Pancreas (tissue), 10 donors: ENCODE measurements around the gene TTC7B. TPM values are rescaled to one million over a fixed set of nuclear protein-coding genes. Genes with fewer than 3 reads are reported as not detected.

ENCODE experiments used
- ATAC-seq, 4 donors: fragments of 200-7000 bp; cut with Tn5 transposase; one replicate each; pipeline versions ENCODE4 v1.8.0 to v1.9.1; 2020; ENCODE audit warnings: mild to moderate bottlenecking in 4 of 4, moderate library complexity in 4 of 4
- DNase-seq, 6 donors: peaks; one replicate each; pipeline ENCODE4 v3.0.0-alpha.2; 2020
- FAIRE-seq: peaks from 2 replicates; lab custom pipeline; 2012; peaks lifted over from hg19 to GRCh38; lab: Jason Lieb, UNC
- H3K27ac ChIP-seq, 4 donors: fragments of 200-600 bp; sonication (generic); 1 replicate in 3 of 4; 2 replicates in 1 of 4; pipeline versions ENCODE4 v1.5.0 to v1.8.0; 2020
- H3K27me3 ChIP-seq, 4 donors: fragments of 200-600 bp; one replicate each; pipeline ENCODE4 v1.8.0; 2021
- H3K36me3 ChIP-seq, 3 donors: fragments of 200-600 bp; sonication (generic) in 1 of 3; one replicate each; pipeline versions ENCODE4 v1.5.0 to v1.8.0; 2020 to 2021
- H3K4me1 ChIP-seq, 3 donors: fragments of 200-600 bp; one replicate each; pipeline ENCODE4 v1.8.0; 2021
- H3K4me3 ChIP-seq, 4 donors: fragments of 200-600 bp; sonication (generic) in 2 of 4; one replicate each; pipeline versions ENCODE4 v1.5.0 to v1.8.0; 2020 to 2021
- H3K9me3 ChIP-seq, 4 donors: fragments of 200-600 bp; one replicate each; pipeline ENCODE4 v1.8.0; 2021
- WGBS, 2 donors: extraction: QIAGEN DNeasy Blood & Tissue Kit; methylation state at CpG; one replicate each; pipeline ENCODE4 v1.1.7; 2013; 5-methylcytosine and 5-hydroxymethylcytosine counted together
- intact Hi-C, 3 donors: fragments of 100-400 bp; cut with DNase I; formaldehyde crosslinking; loops; one replicate each; pipeline versions ENCODE4 v1.11.1 to v1.14.2; 2022
- polyA plus RNA-seq, 2 donors: library from polyadenylated mRNA; stranded (reverse); fragments of 200-250 nt; gene quantifications; one replicate each; pipeline ENCODE4 v1.2.3, GENCODE V29; 2013
- total RNA-seq, 6 donors: library from RNA; stranded (reverse); fragmentation: NEBNext Ultra II Directional in 4 of 6; extraction: Animal tissue kit (Norgen Biotek cat#: 25700) in 4 of 6; gene quantifications; one replicate each; pipeline versions ENCODE4 v1.2.1 to v1.2.4, GENCODE V29; 2021 to 2023
- TF ChIP-seq, protein P1 (sequence below), 4 donors: fragments of 200-600 bp; sonication (generic) in 3 of 4; IDR thresholded peaks; one replicate each; pipeline versions ENCODE4 v1.5.0 to v1.8.0; 2021; ENCODE audit warnings: antibody characterized with exemption in 4 of 4
- donor health status: healthy with polysubstance abuse.
- donor health status: DM: no; HTN: no; CAD: no; lungs with moderate emphysema.
- donor health status: DM: no; HTN: no; CAD: no.
- donor health status: control.
- donor health status: control.
- donor health status: Bipolar disorder and iron deficiency.
- donor health status: DM: yes; HTN: yes; CAD: no.
- donor health status: DM: no; HTN: no; CAD: no.
- donor health status: DM: no; HTN: no; CAD: no.
- donor health status: DM: yes; HTN: yes; CAD: no.

The TTC7B gene
- total and polyA plus RNA-seq, 8 donors = 8.9 to 39.6 (median 29.6) TPM

DNA sequence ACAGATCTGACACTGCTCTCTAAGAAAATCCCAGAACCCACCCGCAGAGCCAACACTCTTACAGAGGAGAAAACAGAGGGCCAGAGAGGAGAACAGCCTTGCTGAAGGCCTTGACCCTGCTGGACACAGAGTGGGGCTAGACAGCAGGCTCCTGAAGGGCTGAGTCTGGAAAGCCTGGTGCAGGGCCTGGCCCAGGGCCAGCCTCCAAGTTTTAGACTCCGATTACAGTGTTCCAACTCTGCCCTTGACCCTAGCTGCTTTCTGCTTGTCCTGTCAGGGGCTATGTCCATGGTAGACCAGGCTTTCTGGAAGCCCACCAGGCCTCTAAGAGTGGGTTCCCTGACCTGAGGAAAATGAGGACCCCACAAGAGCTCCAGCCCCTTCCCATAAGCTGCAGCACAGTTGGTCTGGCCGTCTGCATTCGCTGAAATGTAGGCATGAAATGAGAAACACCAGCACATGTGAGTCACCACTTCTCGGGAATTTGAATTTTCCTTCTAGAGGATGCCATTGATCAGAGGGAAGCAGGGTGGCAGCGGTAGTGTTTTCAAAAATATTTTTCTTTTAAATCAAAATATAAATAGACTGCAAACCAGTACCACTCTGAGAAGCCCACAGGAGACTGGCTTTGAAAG lies 265.0 kb downstream of the TTC7B start:
- Histone ChIP-seq H3K9me3 (no peaks in the 10 kb centered on the region), H3K4me3 (no peak overlapping the region), H3K27me3 (no peaks in the 10 kb centered on the region), H3K27ac (no peak overlapping the region), H3K36me3 (no peaks in the 10 kb centered on the region), H3K4me1 (no peaks in the 10 kb centered on the region)
- FAIRE-seq = no peak
- intact Hi-C loops = no loop called here
- no peak for ATAC-seq
- 81 to 90% methylated on average over 6 of the region's 6 CpGs for WGBS, 2 donors
- DNase-seq = peak in 1 of 6 donors; percentile 30
- TF ChIP-seq, protein P1, sequence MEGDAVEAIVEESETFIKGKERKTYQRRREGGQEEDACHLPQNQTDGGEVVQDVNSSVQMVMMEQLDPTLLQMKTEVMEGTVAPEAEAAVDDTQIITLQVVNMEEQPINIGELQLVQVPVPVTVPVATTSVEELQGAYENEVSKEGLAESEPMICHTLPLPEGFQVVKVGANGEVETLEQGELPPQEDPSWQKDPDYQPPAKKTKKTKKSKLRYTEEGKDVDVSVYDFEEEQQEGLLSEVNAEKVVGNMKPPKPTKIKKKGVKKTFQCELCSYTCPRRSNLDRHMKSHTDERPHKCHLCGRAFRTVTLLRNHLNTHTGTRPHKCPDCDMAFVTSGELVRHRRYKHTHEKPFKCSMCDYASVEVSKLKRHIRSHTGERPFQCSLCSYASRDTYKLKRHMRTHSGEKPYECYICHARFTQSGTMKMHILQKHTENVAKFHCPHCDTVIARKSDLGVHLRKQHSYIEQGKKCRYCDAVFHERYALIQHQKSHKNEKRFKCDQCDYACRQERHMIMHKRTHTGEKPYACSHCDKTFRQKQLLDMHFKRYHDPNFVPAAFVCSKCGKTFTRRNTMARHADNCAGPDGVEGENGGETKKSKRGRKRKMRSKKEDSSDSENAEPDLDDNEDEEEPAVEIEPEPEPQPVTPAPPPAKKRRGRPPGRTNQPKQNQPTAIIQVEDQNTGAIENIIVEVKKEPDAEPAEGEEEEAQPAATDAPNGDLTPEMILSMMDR (IDR thresholded peaks at IDR 0.05) = no peak

GRCh38 chr14:90549794-90550641 lies 266.2 kb downstream of the TTC7B start:
- 80 to 81% methylated on average over 10 of the region's 10 CpGs for WGBS, 2 donors
- intact Hi-C loops = no loop called here
- DNase-seq = no peak
- Histone ChIP-seq H3K27ac (no peak overlapping the region), H3K4me3 (no peak overlapping the region), H3K4me1 (no peaks in the 10 kb centered on the region), H3K27me3 (no peaks in the 10 kb centered on the region), H3K9me3 (no peaks in the 10 kb centered on the region), H3K36me3 (no peaks in the 10 kb centered on the region)
- TF ChIP-seq, protein P1 (IDR thresholded peaks at IDR 0.05) = no peak
- ATAC-seq = no peak
- FAIRE-seq = no peak

GRCh38 chr14:90548455-90548854 lies 267.8 kb downstream of the TTC7B start:
- TF ChIP-seq, protein P1 (IDR thresholded peaks at IDR 0.05) = no peak
- 93% methylated on average over 3 of the region's 3 CpGs for WGBS, 2 donors
- no peak for ATAC-seq
- Histone ChIP-seq H3K27me3 (no peaks in the 10 kb centered on the region), H3K27ac (no peak overlapping the region), H3K36me3 (no peaks in the 10 kb centered on the region), H3K4me3 (no peak overlapping the region), H3K4me1 (no peaks in the 10 kb centered on the region), H3K9me3 (no peaks in the 10 kb centered on the region)
- FAIRE-seq = no peak
- DNase-seq = no peak
- intact Hi-C loops = no loop called here

DNA sequence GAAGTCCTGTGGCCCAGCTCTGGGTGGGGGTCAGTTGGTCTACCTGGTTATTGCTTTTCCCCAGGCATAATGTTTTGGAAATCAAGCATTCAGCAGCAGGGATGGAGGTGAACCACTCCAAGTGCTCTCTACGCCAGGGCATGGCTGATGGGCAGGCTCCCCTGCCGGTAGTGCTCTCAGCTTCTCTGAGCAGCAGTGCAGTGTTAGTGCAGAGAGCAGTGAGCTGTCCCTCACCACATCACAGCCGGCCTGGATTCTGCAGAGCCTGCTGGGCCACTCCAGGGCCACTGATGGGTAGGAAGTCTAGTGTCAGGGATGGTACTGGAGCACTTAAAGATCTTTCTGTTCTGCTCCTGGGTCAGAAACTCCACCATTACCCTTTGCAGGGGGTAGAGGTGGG lies 268.3 kb downstream of the TTC7B start:
- TF ChIP-seq, protein P1 (IDR thresholded peaks at IDR 0.05) = no peak
- no peak overlapping the region for H3K4me3 ChIP-seq
- H3K9me3 ChIP-seq = no peaks in the 10 kb centered on the region
- no peaks in the 10 kb centered on the region for H3K36me3 ChIP-seq
- no peak for ATAC-seq
- intact Hi-C loops = no loop called here
- no peaks in the 10 kb centered on the region for H3K27me3 ChIP-seq
- no peak overlapping the region for H3K27ac ChIP-seq
- FAIRE-seq = no peak
- 90% methylated on average over 3 of the region's 3 CpGs for WGBS, 2 donors
- DNase-seq = no peak
- H3K4me1 ChIP-seq = no peaks in the 10 kb centered on the region

GRCh38 chr14:90547250-90547649 lies 269.0 kb downstream of the TTC7B start:
- no peaks in the 10 kb centered on the region for H3K36me3 ChIP-seq
- H3K27ac ChIP-seq = no peak overlapping the region
- FAIRE-seq = no peak
- no peaks in the 10 kb centered on the region for H3K9me3 ChIP-seq
- H3K27me3 ChIP-seq = no peaks in the 10 kb centered on the region
- H3K4me3 ChIP-seq = no peak overlapping the region
- no peak for ATAC-seq
- WGBS, 2 donors = 95 to 97% methylated on average over 10 of the region's 10 CpGs
- TF ChIP-seq, protein P1 (IDR thresholded peaks at IDR 0.05) = no peak
- intact Hi-C loops = no loop called here
- no peaks in the 10 kb centered on the region for H3K4me1 ChIP-seq
- no peak for DNase-seq
